Hepatocyte (in vitro differentiated cells): ENCODE data around the gene NDRG3.

Experiments used
- CTCF ChIP-seq: fragments of 200-600 bp; sonication (generic); IDR thresholded peaks from 2 replicates; pipeline ENCODE4 v1.5.1; 2016; ENCODE audit warnings: antibody characterized with exemption, mild to moderate bottlenecking; ENCODE audit not compliant: poor library complexity
- EZH2 ChIP-seq: fragments of 200-600 bp; sonication (generic); IDR thresholded peaks from 2 replicates; pipeline ENCODE4 v1.6.1; 2016; ENCODE audit warnings: antibody characterized with exemption, mild to moderate bottlenecking, borderline replicate concordance
- EZH2phosphoT487 ChIP-seq: fragments of 200-600 bp; sonication (generic); IDR thresholded peaks from one replicate; pipeline ENCODE4 v1.6.1; 2018; ENCODE audit warnings: antibody characterized with exemption, mild to moderate bottlenecking, low read depth, moderate library complexity; ENCODE audit not compliant: unreplicated experiment, severe bottlenecking

- TF ChIP-seq CTCF (no peak), EZH2phosphoT487 (no peak), EZH2 (no peak)
These were observed 58.9 kb downstream of the NDRG3 start for GRCh38 chr20:36686944-36687343.
